IPS-18a (cell line): ENCODE measurements around the gene FUT8.

Experiments used
- H3K27ac ChIP-seq: one replicate; pipeline ENCODE4 v1.5.1; 2013; ENCODE audit warnings: low read length
- H3K27me3 ChIP-seq: one replicate; pipeline ENCODE4 v1.6.1; 2013; ENCODE audit warnings: mild to moderate bottlenecking, low read length; ENCODE audit not compliant: control insufficient read depth, insufficient read depth
- H3K36me3 ChIP-seq: one replicate; pipeline ENCODE4 v1.6.1; 2013; ENCODE audit warnings: low read depth, low read length; ENCODE audit not compliant: control insufficient read depth
- H3K4me1 ChIP-seq: one replicate; pipeline ENCODE4 v1.6.1; 2013; ENCODE audit warnings: low read depth, low read length; ENCODE audit not compliant: control insufficient read depth
- H3K4me3 ChIP-seq: one replicate; pipeline ENCODE4 v1.5.1; 2013; ENCODE audit warnings: low read length
- H3K9ac ChIP-seq: one replicate; pipeline ENCODE4 v1.6.1; 2013; ENCODE audit warnings: mild to moderate bottlenecking, low read length, moderate library complexity
- H3K9me3 ChIP-seq: one replicate; pipeline ENCODE4 v1.6.1; 2013; ENCODE audit warnings: low read depth, low read length; ENCODE audit not compliant: control insufficient read depth

Gene FUT8

DNA sequence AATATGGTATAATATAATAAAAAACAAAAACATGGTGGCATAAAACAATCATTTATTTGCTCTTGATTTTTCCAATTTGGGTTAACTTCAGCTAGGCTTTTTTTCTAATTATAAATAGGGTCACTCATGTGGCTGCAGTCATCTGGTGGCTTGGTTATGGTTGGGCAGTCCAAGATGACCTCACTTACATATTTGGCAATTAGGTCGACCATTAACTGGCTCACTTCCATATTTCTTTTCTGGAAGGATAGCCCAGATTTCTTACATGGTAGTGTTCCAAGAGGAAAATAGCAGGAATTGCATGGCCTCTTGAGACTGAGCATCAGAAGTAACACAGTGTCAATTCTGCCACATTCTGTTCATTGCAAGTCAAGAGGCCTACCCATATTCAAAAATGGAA is 153.4 kb downstream of the FUT8 start:
- no peaks in the 10 kb centered on the region for H3K36me3 ChIP-seq
- H3K9ac ChIP-seq = no peak overlapping the region
- no peaks in the 10 kb centered on the region for H3K4me1 ChIP-seq
- H3K27me3 ChIP-seq = no peaks in the 10 kb centered on the region
- H3K27ac ChIP-seq = no peak overlapping the region
- no peak overlapping the region for H3K4me3 ChIP-seq
- H3K9me3 ChIP-seq = no peaks in the 10 kb centered on the region

DNA sequence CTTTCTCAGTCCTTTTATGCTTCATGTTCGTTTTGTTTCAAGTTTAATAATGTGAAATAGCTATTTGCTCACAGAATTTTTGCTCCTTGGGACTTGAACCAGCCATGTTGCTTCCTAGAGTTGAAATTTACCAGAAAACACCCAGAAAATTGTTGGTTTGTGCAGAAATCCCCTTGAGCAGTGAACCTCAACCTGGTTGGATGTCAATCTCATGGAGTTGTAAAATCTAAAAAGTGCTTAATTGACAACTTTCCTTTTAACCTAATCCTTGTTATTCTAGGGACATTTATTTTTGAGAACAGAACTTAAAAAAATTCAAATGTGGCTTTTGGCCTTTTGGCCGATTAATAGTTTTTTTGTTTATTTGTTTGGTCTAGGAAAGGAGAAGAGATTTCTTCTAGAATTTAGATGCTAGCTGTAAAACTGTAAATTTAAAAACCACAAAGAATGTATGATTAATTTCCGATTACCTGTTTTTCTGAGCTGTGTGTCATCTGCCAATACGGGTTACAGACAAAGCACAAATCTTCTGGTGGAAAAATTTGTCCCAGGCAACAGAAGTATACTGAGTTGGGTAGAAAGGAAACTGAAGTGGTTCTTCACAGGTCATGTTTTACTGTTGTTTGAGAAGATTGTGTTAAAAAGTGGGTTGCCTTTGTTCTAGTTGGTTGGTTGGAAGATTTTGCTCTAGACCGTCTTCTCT is 154.4 kb downstream of the FUT8 start:
- H3K27ac ChIP-seq = no peak overlapping the region

DNA sequence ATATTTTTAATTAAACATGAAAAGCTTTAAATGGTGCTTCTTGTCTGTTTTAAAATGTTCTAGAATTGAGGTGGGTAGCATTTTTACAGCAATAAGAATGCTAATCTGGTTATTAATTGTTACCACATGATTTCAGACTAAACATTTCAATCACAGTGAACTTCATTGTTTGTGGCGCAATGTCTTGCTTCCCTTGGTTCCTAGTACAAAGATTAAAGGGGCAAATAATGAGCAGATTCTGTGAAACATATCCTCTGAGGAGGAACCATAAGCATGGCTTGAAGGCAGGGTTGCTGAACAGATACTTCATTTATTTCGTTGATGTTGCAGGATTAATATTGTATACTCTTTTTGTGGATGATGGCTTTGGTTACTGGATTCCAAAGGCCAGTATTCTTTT is 162.1 kb downstream of the FUT8 start:
- Histone ChIP-seq H3K27me3 (no peaks in the 10 kb centered on the region), H3K4me1 (peaks cover 9% of the 10 kb centered on the region), H3K36me3 (no peaks in the 10 kb centered on the region), H3K27ac (no peak overlapping the region), H3K4me3 (no peak overlapping the region), H3K9me3 (no peaks in the 10 kb centered on the region), H3K9ac (no peak overlapping the region)

More for the DNA sequence above, 154.4 kb downstream of the FUT8 start:
- H3K4me1 ChIP-seq = no peaks in the 10 kb centered on the region
- H3K4me3 ChIP-seq = no peak overlapping the region
- H3K9me3 ChIP-seq = no peaks in the 10 kb centered on the region
- no peaks in the 10 kb centered on the region for H3K27me3 ChIP-seq
- no peaks in the 10 kb centered on the region for H3K36me3 ChIP-seq
- H3K9ac ChIP-seq = no peak overlapping the region

DNA sequence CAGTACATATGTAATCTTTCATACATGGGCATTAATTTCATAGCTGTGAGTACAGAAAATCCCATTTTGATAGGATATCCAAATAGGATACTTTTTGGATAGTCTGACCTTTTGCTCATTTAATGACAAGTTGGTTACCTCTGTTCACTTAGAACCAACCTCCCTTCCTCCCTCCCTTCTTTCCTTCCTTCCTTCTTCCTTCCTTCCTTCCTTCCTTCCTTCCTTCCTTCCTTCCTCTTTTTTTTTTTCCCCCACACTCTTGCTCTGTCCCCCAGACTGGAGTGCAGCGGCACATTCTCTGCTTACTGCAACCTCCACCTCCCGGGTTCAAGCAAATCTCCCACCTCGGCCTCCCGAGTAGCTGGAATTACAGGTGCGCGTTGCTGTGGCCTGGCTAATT is 162.9 kb downstream of the FUT8 start:
- Histone ChIP-seq H3K27me3 (no peaks in the 10 kb centered on the region), H3K36me3 (no peaks in the 10 kb centered on the region), H3K4me3 (no peak overlapping the region), H3K9me3 (no peaks in the 10 kb centered on the region), H3K27ac (no peak overlapping the region), H3K9ac (no peak overlapping the region), H3K4me1 (peaks cover 9% of the 10 kb centered on the region)

DNA sequence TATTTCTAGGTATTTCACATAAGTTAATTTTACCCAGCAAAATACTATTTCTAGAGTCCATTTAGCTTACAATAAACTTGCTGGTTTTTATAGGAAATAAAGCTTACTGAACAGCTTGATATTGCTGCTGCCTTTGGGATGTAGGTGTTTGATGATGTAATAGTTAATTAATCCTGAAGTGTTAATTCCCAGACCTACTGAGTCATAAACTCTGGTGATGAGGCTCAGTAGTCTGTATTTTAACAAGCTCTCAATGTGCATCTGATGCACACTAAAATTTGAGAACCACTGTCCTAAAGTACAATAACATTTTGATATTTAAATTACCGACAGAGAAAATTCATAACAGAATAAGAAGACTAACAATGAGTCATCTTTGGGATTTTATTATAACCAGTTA is 168.4 kb downstream of the FUT8 start:
- Histone ChIP-seq H3K36me3 (no peaks in the 10 kb centered on the region), H3K27me3 (no peaks in the 10 kb centered on the region), H3K4me1 (peaks cover 9% of the 10 kb centered on the region), H3K9ac (no peak overlapping the region), H3K4me3 (no peak overlapping the region), H3K27ac (no peak overlapping the region), H3K9me3 (no peaks in the 10 kb centered on the region)

DNA sequence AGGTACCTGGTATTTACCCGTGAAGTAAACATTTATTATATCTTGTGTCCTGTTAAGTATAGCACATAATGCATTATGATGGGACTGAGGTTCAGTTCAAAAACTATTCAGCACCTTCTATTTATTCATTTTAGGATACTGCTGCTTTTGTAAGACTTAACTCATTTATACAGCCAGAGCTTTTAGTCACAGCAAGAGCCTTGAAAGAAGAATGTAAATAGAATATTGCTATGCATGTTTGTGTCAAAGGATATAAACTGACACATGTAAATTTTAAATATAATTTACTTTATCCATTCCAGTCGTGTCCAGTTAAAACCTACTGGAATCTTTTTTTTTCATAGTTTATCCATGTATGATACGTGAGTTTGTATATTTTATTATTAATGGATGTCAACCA is 168.8 kb downstream of the FUT8 start:
- peaks cover 9% of the 10 kb centered on the region for H3K4me1 ChIP-seq
- no peaks in the 10 kb centered on the region for H3K36me3 ChIP-seq
- H3K27me3 ChIP-seq = no peaks in the 10 kb centered on the region
- H3K9ac ChIP-seq = no peak overlapping the region
- no peaks in the 10 kb centered on the region for H3K9me3 ChIP-seq
- H3K4me3 ChIP-seq = no peak overlapping the region
- no peak overlapping the region for H3K27ac ChIP-seq

DNA sequence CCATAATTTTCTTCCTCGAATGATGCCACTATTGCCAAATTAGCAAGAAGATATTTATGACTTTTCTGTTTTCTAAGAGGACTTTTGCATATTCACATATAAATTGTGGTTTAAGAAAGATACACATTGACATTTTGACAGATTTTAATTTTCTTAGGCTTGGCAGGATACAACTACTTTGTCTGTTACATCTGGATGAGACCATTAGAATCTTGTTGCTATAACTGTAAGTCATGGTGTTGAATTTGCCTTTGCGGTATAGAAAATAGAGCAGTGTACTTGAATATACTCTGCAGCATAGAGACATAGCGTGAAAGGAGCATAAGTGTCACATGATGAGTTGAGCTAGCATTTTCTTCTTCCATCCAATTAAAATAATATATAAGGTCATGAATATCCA is 169.3 kb downstream of the FUT8 start:
- no peaks in the 10 kb centered on the region for H3K27me3 ChIP-seq
- peaks cover 9% of the 10 kb centered on the region for H3K4me1 ChIP-seq
- no peak overlapping the region for H3K9ac ChIP-seq
- no peak overlapping the region for H3K4me3 ChIP-seq
- no peaks in the 10 kb centered on the region for H3K36me3 ChIP-seq
- no peaks in the 10 kb centered on the region for H3K9me3 ChIP-seq
- H3K27ac ChIP-seq = no peak overlapping the region

DNA sequence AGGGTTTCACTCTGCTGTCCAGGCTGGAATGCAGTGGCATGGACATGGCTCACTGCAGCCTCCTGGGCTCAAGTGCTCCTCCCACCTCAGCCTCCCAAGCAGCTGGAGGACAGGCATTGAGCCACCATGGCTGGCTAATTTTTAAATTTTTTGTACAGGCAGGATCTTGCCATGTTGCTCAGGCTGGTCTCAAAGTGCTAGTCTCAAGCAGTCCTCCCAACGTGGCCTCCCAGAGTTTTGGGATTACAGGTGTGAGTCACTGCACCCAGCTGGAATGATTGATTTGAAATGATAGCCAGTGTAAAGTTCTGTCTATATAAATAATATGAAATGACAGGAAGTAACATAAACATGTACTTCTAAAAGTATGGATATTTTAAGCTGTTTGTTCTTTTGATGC is 172.7 kb downstream of the FUT8 start:
- no peak overlapping the region for H3K4me3 ChIP-seq
- H3K9ac ChIP-seq = no peak overlapping the region
- no peaks in the 10 kb centered on the region for H3K4me1 ChIP-seq
- no peaks in the 10 kb centered on the region for H3K27me3 ChIP-seq
- no peaks in the 10 kb centered on the region for H3K36me3 ChIP-seq
- H3K27ac ChIP-seq = no peak overlapping the region
- no peaks in the 10 kb centered on the region for H3K9me3 ChIP-seq

DNA sequence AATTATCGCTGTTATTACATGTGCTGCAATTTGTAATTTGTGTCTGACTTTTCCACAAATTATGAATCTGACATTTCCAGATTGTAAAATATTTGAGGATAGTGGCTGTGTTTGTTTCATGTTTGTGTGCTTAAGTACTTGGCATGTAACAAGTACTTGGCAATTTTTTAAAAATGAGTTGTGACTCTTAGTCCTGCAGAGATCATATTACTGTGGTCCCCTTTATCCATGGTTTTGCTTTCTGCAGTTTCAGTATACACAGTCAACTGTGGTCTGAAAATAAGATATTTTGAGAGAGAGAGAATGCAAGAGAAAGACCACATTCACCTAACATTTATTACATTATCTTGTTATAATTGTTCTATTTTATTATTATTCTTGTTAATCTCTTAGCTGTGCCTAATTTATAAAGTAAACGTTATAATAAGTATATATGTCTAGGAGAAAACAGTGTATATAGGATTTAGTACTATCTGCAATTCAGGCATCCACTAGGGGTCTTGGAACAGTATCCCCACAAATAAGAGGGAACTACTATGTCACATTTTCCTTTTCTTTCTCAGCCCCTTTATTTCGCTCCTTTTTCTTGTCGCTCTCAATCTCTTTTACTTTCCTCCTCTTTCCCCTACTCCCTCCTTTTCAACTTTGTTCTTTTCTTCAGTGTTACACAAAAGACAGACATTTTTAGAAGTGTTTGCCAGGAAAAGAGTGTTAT is 176.1 kb downstream of the FUT8 start:
- H3K4me3 ChIP-seq = no peak overlapping the region
- H3K9me3 ChIP-seq = no peaks in the 10 kb centered on the region
- H3K36me3 ChIP-seq = no peaks in the 10 kb centered on the region
- no peak overlapping the region for H3K9ac ChIP-seq
- H3K27ac ChIP-seq = no peak overlapping the region
- H3K27me3 ChIP-seq = no peaks in the 10 kb centered on the region
- H3K4me1 ChIP-seq = peaks cover 17% of the 10 kb centered on the region

DNA sequence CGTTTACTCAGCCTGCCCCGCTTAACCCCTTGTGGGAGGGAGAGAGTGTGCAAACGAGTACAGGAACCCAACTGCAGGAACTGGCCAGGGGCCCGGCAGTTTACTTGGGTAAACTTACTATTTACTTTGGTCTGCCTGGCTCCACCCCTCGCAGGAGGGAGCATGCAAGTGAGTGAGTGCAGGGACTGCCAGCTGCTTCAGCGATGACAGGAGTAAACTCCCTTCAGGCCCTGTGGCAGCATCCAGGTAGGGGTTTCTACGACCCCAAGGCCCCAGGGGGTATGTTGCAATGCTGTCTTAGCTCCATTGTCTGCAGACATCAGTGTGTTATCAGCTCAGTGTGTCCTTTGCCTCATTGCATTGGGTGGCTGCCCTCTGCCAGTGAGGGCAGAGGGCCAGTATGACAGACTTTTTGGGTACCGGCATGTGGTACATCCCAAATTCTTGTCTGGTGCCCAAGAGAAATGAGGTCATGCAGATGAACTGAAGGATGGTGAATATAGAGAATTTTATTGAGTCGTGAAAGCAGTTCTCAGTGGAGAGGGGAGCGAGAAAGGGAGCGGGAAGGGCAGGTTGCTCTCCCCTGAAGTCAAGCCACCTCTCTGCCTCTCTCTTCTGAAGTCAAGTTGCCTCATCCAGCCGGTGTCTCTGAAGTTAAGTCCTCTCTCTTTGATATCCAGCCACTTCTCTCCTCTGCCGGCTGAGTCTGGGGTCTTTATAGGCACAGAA is 181.8 kb downstream of the FUT8 start:
- no peak overlapping the region for H3K9ac ChIP-seq
- H3K4me3 ChIP-seq = no peak overlapping the region
- no peaks in the 10 kb centered on the region for H3K9me3 ChIP-seq
- H3K27me3 ChIP-seq = no peaks in the 10 kb centered on the region
- no peaks in the 10 kb centered on the region for H3K36me3 ChIP-seq
- H3K27ac ChIP-seq = no peak overlapping the region
- peaks cover 24% of the 10 kb centered on the region for H3K4me1 ChIP-seq

DNA sequence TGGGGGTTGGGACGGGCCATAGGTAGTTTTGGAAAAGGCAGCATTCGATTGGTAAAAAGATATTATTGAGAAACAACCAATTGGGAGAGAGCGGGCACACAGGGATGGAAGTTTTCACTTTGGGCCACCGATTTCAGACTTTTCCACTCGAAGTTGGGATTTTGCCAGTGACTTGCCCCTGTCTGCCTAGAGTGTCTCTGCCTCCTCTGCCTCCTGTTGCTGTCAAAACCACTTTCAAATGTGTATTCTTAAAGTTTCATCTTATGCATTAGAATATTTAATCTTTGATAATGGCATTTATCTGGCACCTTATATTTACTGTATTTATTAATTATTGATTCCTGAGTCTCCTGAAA is 182.3 kb downstream of the FUT8 start:
- H3K9me3 ChIP-seq = no peaks in the 10 kb centered on the region
- no peaks in the 10 kb centered on the region for H3K27me3 ChIP-seq
- no peaks in the 10 kb centered on the region for H3K36me3 ChIP-seq
- peaks cover 24% of the 10 kb centered on the region for H3K4me1 ChIP-seq
- no peak overlapping the region for H3K4me3 ChIP-seq
- H3K9ac ChIP-seq = no peak overlapping the region
- no peak overlapping the region for H3K27ac ChIP-seq
